Osteoblast (primary cell): ENCODE results near the gene CCL1. TPM values are rescaled to one million over a fixed set of nuclear protein-coding genes. Genes with fewer than 3 reads are reported as not detected.
"Not testable (repeated sequence)": the region's sequence is repeated elsewhere in the genome, so short reads cannot be mapped to it uniquely, and the experiment has no call there.

Source experiments
- DNase-seq: peaks from one replicate; pipeline ENCODE4 v3.0.0; 2011; ENCODE audit warnings: low spot score, mixed read lengths; ENCODE audit not compliant: insufficient read length; ENCODE audit errors: missing footprints
- H2AFZ ChIP-seq: 2 replicates; pipeline ENCODE4 v1.6.0; 2011; ENCODE audit warnings: mild to moderate bottlenecking, low read length
- H3K27ac ChIP-seq: 2 replicates; pipeline ENCODE4 v1.5.1; 2011; ENCODE audit warnings: mild to moderate bottlenecking, low read depth, low read length, moderate library complexity
- H3K27me3 ChIP-seq: 2 replicates; pipeline ENCODE4 v1.6.0; 2012; ENCODE audit warnings: mild to moderate bottlenecking, control low read depth, inconsistent platforms, low read length, moderate library complexity; ENCODE audit not compliant: insufficient read depth
- H3K36me3 ChIP-seq: 2 replicates; pipeline ENCODE4 v1.5.1; 2011; ENCODE audit warnings: mild to moderate bottlenecking, low read length, control low read depth, moderate library complexity; ENCODE audit not compliant: insufficient read depth
- H3K4me1 ChIP-seq: 2 replicates; pipeline ENCODE4 v1.5.1; 2011; ENCODE audit warnings: mild to moderate bottlenecking, low read length, control low read depth, moderate library complexity; ENCODE audit not compliant: insufficient read depth
- H3K4me2 ChIP-seq: 2 replicates; pipeline ENCODE4 v1.6.0; 2011; ENCODE audit warnings: mild to moderate bottlenecking, low read length; ENCODE audit not compliant: insufficient read depth
- H3K4me3 ChIP-seq: fragments of 200-600 bp; sonication (generic); 3 replicates; pipeline ENCODE4 v1.5.1; 2012; ENCODE audit warnings: mild to moderate bottlenecking, low read length, inconsistent platforms; ENCODE audit not compliant: insufficient read depth
- H3K79me2 ChIP-seq: 2 replicates; pipeline ENCODE4 v1.6.0; 2012; ENCODE audit warnings: mild to moderate bottlenecking, low read length, control low read depth, inconsistent platforms; ENCODE audit not compliant: insufficient read depth
- H3K9me3 ChIP-seq: 2 replicates; pipeline ENCODE4 v1.5.1; 2011; ENCODE audit warnings: low read depth, low read length, control low read depth
- H4K20me1 ChIP-seq: 2 replicates; pipeline ENCODE4 v1.6.0; 2012; ENCODE audit warnings: mild to moderate bottlenecking, low read length, control low read depth; ENCODE audit not compliant: insufficient read depth
- total RNA-seq: library from RNA; depleted of rRNA; stranded (reverse); fragments of >200 nt; gene quantifications from 2 replicates; pipeline ENCODE4 v1.2.3, GENCODE V29; 2012
- TF ChIP-seq, protein P1 (sequence below): IDR thresholded peaks from 2 replicates; pipeline ENCODE4 v1.5.1; 2011; ENCODE audit warnings: mild to moderate bottlenecking, low read depth, low read length, moderate library complexity; ENCODE audit errors: extremely low read depth

Gene CCL1
- total RNA-seq, 1 donor = not detected

DNA sequence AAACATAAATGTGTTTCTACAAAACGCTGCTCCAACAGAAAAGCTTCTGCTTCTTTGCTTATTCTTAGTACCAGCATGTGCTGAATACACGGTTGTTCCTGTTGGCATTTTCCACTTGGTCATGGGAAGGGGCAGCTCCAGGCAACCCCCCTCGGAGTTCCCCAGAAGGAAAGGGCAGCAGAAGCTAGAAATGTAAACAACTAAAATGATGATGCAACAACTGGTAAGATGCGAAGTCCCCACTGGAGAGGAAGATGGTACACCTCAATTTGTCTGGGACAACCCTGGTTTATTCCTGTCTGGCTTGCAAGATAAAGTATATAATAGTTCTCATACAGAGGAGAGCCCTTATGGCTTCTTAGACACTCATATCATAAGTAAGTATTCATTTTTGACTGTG, 16.0 kb downstream of the CCL1 start:
- Histone ChIP-seq H3K36me3 (no peaks in the 10 kb centered on the region), H3K27me3 (no peaks in the 10 kb centered on the region), H3K4me2 (no peak overlapping the region), H3K4me3 (no peak overlapping the region), H4K20me1 (no peaks in the 10 kb centered on the region), H3K27ac (no peak overlapping the region), H3K79me2 (no peaks in the 10 kb centered on the region), H3K9me3 (no peaks in the 10 kb centered on the region), H3K4me1 (no peaks in the 10 kb centered on the region), H2AFZ (no peak overlapping the region)
- DNase-seq = no peak
- TF ChIP-seq, protein P1, sequence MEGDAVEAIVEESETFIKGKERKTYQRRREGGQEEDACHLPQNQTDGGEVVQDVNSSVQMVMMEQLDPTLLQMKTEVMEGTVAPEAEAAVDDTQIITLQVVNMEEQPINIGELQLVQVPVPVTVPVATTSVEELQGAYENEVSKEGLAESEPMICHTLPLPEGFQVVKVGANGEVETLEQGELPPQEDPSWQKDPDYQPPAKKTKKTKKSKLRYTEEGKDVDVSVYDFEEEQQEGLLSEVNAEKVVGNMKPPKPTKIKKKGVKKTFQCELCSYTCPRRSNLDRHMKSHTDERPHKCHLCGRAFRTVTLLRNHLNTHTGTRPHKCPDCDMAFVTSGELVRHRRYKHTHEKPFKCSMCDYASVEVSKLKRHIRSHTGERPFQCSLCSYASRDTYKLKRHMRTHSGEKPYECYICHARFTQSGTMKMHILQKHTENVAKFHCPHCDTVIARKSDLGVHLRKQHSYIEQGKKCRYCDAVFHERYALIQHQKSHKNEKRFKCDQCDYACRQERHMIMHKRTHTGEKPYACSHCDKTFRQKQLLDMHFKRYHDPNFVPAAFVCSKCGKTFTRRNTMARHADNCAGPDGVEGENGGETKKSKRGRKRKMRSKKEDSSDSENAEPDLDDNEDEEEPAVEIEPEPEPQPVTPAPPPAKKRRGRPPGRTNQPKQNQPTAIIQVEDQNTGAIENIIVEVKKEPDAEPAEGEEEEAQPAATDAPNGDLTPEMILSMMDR = no peak

DNA sequence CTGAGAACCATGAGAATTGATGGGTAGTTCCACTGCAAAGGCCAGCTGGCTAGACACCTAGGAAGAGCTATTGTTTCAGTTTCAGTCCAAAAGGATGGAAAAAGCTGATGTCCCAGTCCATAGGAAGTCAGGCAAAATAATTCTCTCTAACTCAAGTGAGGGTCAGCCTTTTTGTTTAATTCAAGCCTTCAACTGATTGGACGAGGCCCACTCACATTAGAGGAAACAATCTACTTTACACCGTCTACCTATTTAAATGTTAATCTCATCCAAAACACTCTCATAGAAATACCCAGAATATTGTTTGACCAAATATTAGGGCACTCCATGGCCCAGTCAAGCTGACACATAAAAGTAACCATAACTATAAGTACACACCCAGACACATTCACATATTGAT, 21.1 kb downstream of the CCL1 start:
- Histone ChIP-seq H3K27ac (no peak overlapping the region), H3K4me1 (no peaks in the 10 kb centered on the region), H4K20me1 (no peaks in the 10 kb centered on the region), H3K79me2 (no peaks in the 10 kb centered on the region), H3K4me2 (no peak overlapping the region), H3K9me3 (no peaks in the 10 kb centered on the region), H2AFZ (no peak overlapping the region), H3K4me3 (no peak overlapping the region), H3K27me3 (no peaks in the 10 kb centered on the region), H3K36me3 (no peaks in the 10 kb centered on the region)
- DNase-seq = no peak
- TF ChIP-seq, protein P1 = no peak

DNA sequence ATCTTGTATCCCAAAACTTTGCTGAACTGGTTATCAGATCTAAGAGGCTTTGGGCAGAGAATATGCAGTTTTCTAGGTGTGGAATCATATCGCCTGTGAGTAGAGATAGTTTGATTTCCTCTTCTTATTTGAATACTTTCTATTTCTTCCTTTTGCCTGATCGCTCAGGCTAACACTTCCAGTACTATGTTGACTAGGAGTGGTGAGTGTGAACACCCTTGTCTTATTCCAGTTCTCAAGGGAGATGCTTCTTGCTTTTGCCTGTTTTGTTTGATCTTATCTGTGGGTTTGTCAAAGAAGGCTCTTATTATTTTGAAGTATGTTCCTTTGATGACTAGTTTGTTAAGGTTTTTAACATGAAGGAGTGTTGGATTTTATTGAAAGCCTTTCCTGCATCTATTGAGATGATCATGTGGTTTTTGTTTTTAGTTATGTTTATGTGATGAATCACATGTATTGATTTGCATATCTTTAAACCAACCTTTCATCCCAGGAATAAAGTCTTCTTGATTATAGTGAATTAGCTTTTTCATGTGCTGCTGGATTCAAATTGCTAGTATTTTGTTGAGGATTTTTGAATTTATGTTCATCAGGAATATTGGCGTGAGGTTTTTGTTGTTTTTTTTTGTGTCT, 23.8 kb downstream of the CCL1 start:
- TF ChIP-seq, protein P1 = no peak
- Histone ChIP-seq H3K27me3 (no peaks in the 10 kb centered on the region), H4K20me1 (no peaks in the 10 kb centered on the region), H3K27ac (no peak overlapping the region), H2AFZ (no peak overlapping the region), H3K79me2 (no peaks in the 10 kb centered on the region), H3K9me3 (no peaks in the 10 kb centered on the region), H3K4me1 (no peaks in the 10 kb centered on the region), H3K36me3 (no peaks in the 10 kb centered on the region), H3K4me2 (no peak overlapping the region), H3K4me3 (no peak overlapping the region)
- DNase-seq = no peak

DNA sequence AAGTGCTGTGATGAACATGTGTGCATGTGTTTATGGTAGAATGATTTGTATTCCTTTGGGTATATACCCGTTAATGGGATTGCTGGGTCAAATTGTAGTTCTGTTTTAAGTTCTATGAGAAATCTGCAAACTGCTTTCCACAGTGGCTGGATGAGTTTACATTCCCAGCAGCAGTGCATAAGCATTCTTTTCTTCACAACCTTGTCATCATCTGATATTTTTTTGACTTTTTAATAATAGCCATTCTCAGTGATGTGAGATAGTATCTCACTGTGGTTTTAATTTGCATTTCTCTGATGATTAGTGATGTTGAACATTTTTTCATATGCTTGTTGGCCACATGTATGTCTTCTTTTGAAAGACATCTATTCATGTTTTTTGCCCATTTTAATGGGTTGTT, 25.3 kb downstream of the CCL1 start:
- Histone ChIP-seq H3K4me3 (no peak overlapping the region), H3K79me2 (no peaks in the 10 kb centered on the region), H3K9me3 (no peaks in the 10 kb centered on the region), H2AFZ (no peak overlapping the region), H3K27me3 (no peaks in the 10 kb centered on the region), H3K4me2 (no peak overlapping the region), H4K20me1 (no peaks in the 10 kb centered on the region), H3K27ac (no peak overlapping the region), H3K4me1 (no peaks in the 10 kb centered on the region), H3K36me3 (no peaks in the 10 kb centered on the region)
- TF ChIP-seq, protein P1 = no peak
- no peak for DNase-seq

GRCh38 chr17:34327580-34327979, 35.5 kb downstream of the CCL1 start:
- H2AFZ ChIP-seq, H3K36me3 ChIP-seq, H4K20me1 ChIP-seq, H3K27me3 ChIP-seq, H3K9me3 ChIP-seq, H3K27ac ChIP-seq, H3K79me2 ChIP-seq, DNase-seq, H3K4me1 ChIP-seq, H3K4me3 ChIP-seq, H3K4me2 ChIP-seq: not testable (repeated sequence)
